ENCODE measurements around the gene CARS2.

The CARS2 gene

GRCh38 chr13:110617321-110618072 is 88.4 kb downstream of the CARS2 start (continued):
- peak; percentile 92 for TF ChIP-seq ATF2 (tag by site-specific recombination; IDR thresholded peaks at IDR 0.05; ENCODE audit: low read depth)
- no peak for TF ChIP-seq ZNF513 (tag by site-specific recombination; IDR thresholded peaks at IDR 0.05)
- TF ChIP-seq ZNF24 (tag by site-specific recombination; IDR thresholded peaks at IDR 0.05), result no peak
- TF ChIP-seq ZNF76 (tag by site-specific recombination; IDR thresholded peaks at IDR 0.05; ENCODE audit: borderline replicate concordance, low read depth), result no peak
- TF ChIP-seq OSR2 (tag by site-specific recombination; IDR thresholded peaks at IDR 0.05), result peak; percentile 16; the same call in 1 of the 2 replicates
- TF ChIP-seq WT1 (tag by site-specific recombination; IDR thresholded peaks at IDR 0.05), result no peak
- no peak for TF ChIP-seq ZNF18 (tag by site-specific recombination; IDR thresholded peaks at IDR 0.05)
- TF ChIP-seq REPIN1 (tag by site-specific recombination; IDR thresholded peaks at IDR 0.05; ENCODE audit: low read depth), result no peak
- 0 out of 2 replicates have a peak, but pooled peaks have one; percentile 41 for TF ChIP-seq ZFP37 (tag by site-specific recombination; IDR thresholded peaks at IDR 0.05)

- peak overlapping the region; percentile 69 for H3K27ac ChIP-seq (ENCODE audit: extremely low read depth, low read depth, low read length)
- CTCF ChIA-PET, result interaction anchor here (0.6 to 1.1 kb wide), 4 partner anchors 202 to 1103 kb away, joined by 3 read pairs; no protein-coding TSS in a partner anchor
- peak overlapping the region; percentile 94 for H3K4me3 ChIP-seq (ENCODE audit: low read depth, low read length)
- H3K36me3 ChIP-seq (ENCODE audit: control insufficient read depth in 2 of 2, insufficient read depth in 1 of 2, low read length in 2 of 2), result no peaks in the 10 kb centered on the region
- no peaks in the 10 kb centered on the region for H3K9me3 ChIP-seq (ENCODE audit: control insufficient read depth, insufficient read depth, low read depth, low read length)
- H3K4me1 ChIP-seq (ENCODE audit: control insufficient read depth, insufficient read depth, low read length), result no peaks in the 10 kb centered on the region
- POLR2A ChIA-PET, result interaction anchor here (1.1 to 2.0 kb wide), 5 partner anchors 15 to 99 kb away, joined by 3 to 19 read pairs (median 4); partner anchors contain the start of gene RAB20
- TF ChIP-seq ZNF791 (tag by site-specific recombination; IDR thresholded peaks at IDR 0.05) (no peak), ZNF175 (tag by site-specific recombination; IDR thresholded peaks at IDR 0.05) (no peak), SP3 (tag by site-specific recombination; IDR thresholded peaks at IDR 0.05) (peak; percentile 69), ZNF350 (tag by site-specific recombination; IDR thresholded peaks at IDR 0.05) (no peak), ZFP37 (tag by site-specific recombination; IDR thresholded peaks at IDR 0.05) (peak; percentile 72), ZFP3 (tag by site-specific recombination; IDR thresholded peaks at IDR 0.05; ENCODE audit: low read depth) (peak; percentile 52; the same call in 1 of the 2 replicates), ZNF239 (tag by site-specific recombination; IDR thresholded peaks at IDR 0.05) (no peak), ZBTB26 (tag by site-specific recombination; optimal IDR thresholded peaks at IDR 0.05) (peak; percentile 80), GLIS2 (tag by site-specific recombination; IDR thresholded peaks at IDR 0.05) (peak; percentile 64), SP2 (tag by site-specific recombination; IDR thresholded peaks at IDR 0.05) (peak; percentile 77), ZNF335 (tag by site-specific recombination; conservative IDR thresholded peaks at IDR 0.05) (peak; percentile 26), ZIC2 (tag by site-specific recombination; IDR thresholded peaks at IDR 0.05) (peak; percentile 6; the same call in 1 of the 2 replicates), GLIS1 (tag by site-specific recombination; IDR thresholded peaks at IDR 0.05) (peak; percentile 49), SCRT1 (tag by site-specific recombination; IDR thresholded peaks at IDR 0.05; ENCODE audit: borderline replicate concordance) (no peak)
- TF ChIP-seq, protein P1, sequence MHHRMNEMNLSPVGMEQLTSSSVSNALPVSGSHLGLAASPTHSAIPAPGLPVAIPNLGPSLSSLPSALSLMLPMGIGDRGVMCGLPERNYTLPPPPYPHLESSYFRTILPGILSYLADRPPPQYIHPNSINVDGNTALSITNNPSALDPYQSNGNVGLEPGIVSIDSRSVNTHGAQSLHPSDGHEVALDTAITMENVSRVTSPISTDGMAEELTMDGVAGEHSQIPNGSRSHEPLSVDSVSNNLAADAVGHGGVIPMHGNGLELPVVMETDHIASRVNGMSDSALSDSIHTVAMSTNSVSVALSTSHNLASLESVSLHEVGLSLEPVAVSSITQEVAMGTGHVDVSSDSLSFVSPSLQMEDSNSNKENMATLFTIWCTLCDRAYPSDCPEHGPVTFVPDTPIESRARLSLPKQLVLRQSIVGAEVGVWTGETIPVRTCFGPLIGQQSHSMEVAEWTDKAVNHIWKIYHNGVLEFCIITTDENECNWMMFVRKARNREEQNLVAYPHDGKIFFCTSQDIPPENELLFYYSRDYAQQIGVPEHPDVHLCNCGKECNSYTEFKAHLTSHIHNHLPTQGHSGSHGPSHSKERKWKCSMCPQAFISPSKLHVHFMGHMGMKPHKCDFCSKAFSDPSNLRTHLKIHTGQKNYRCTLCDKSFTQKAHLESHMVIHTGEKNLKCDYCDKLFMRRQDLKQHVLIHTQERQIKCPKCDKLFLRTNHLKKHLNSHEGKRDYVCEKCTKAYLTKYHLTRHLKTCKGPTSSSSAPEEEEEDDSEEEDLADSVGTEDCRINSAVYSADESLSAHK (tag by site-specific recombination; IDR thresholded peaks at IDR 0.05), result no peak
- TF ChIP-seq, protein P2, sequence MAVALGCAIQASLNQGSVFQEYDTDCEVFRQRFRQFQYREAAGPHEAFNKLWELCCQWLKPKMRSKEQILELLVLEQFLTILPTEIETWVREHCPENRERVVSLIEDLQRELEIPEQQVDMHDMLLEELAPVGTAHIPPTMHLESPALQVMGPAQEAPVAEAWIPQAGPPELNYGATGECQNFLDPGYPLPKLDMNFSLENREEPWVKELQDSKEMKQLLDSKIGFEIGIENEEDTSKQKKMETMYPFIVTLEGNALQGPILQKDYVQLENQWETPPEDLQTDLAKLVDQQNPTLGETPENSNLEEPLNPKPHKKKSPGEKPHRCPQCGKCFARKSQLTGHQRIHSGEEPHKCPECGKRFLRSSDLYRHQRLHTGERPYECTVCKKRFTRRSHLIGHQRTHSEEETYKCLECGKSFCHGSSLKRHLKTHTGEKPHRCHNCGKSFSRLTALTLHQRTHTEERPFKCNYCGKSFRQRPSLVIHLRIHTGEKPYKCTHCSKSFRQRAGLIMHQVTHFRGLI (tag by site-specific recombination; IDR thresholded peaks at IDR 0.05), result no peak
Measured at GRCh38 chr13:110616103-110617101, 89.5 kb downstream of the CARS2 start.

Measured in HEK293 (cell line).